Psoas muscle (tissue), 8 donors: ENCODE results near the gene MORN1. TPM values are rescaled to one million over a fixed set of nuclear protein-coding genes. Genes with fewer than 3 reads are reported as not detected.

Experiments
- ATAC-seq, 4 donors: fragments of 200-7000 bp; cut with Tn5 transposase; one replicate each; pipeline ENCODE4 v1.9.1; 2020; ENCODE audit warnings: moderate library complexity in 3 of 4, mild to moderate bottlenecking in 2 of 4
- DNase-seq, 2 donors: peaks; one replicate each; pipeline ENCODE4 v3.0.0-alpha.2; 2020
- H3K27ac ChIP-seq: fragments of 200-600 bp; one replicate; pipeline ENCODE4 v1.8.0; 2022
- H3K27me3 ChIP-seq, 3 donors: fragments of 200-600 bp in 1 of 3; one replicate each; pipeline versions ENCODE4 v1.6.1 to v1.8.0; 2013 to 2022; ENCODE audit warnings: low read length in 2 of 3, mild to moderate bottlenecking in 2 of 3, moderate library complexity in 1 of 3; ENCODE audit not compliant: insufficient read depth in 3 of 3
- H3K36me3 ChIP-seq, 2 donors: fragments of 200-600 bp in 1 of 2; one replicate each; pipeline versions ENCODE4 v1.6.1 to v1.8.0; 2013 to 2022; ENCODE audit warnings: low read depth in 1 of 2, mild to moderate bottlenecking in 1 of 2, moderate library complexity in 1 of 2; ENCODE audit not compliant: insufficient read depth in 1 of 2
- H3K4me1 ChIP-seq: fragments of 200-600 bp; one replicate; pipeline ENCODE4 v1.8.0; 2022
- H3K4me3 ChIP-seq: fragments of 200-600 bp; one replicate; pipeline ENCODE4 v1.8.0; 2022; ENCODE audit warnings: mild to moderate bottlenecking
- H3K9me3 ChIP-seq: fragments of 200-600 bp; one replicate; pipeline ENCODE4 v1.8.0; 2022
- CTCF ChIP-seq: fragments of 200-600 bp; IDR thresholded peaks from one replicate; pipeline ENCODE4 v1.8.0; 2022; ENCODE audit warnings: antibody characterized with exemption
- WGBS, 3 donors: extraction: QIAGEN DNeasy Blood & Tissue Kit; methylation state at CpG; one replicate each; pipeline versions ENCODE4 v1.1.6 to v1.1.7; 2013; 5-methylcytosine and 5-hydroxymethylcytosine counted together
- intact Hi-C, 2 donors: fragments of 100-400 bp; cut with DNase I; formaldehyde crosslinking; loops; one replicate each; pipeline versions ENCODE4 v1.11.0 to v1.14.2; 2022
- polyA plus RNA-seq, 3 donors: library from polyadenylated mRNA; stranded (reverse); fragments of 200-250 nt; gene quantifications; one replicate each; pipeline ENCODE4 v1.2.3, GENCODE V29; 2013
- total RNA-seq, 4 donors: library from RNA; stranded (reverse); fragmentation: NEBNext Ultra II Directional in 2 of 4; extraction: Animal tissue kit (Norgen Biotek cat#: 25700) in 2 of 4; gene quantifications; one replicate each; pipeline versions ENCODE4 v1.2.1 to v1.2.4, GENCODE V29; 2021 to 2023
- donor health status: healthy with polysubstance abuse.
- donor health status: DM: no; HTN: no; CAD: no; lungs with moderate emphysema.
- donor health status: Bipolar disorder and iron deficiency.
- donor health status: healthy.
- donor health status: DM: yes; HTN: yes; CAD: no.
- donor health status: DM: no; HTN: no; CAD: no.
- donor health status: DM: no; HTN: no; CAD: no.
- donor health status: DM: yes; HTN: yes; CAD: no.

MORN1 gene
- total and polyA plus RNA-seq, 7 donors: 1.2 to 7.3 (median 4.2) TPM

GRCh38 chr1:2374252-2375155 is 16.9 kb downstream of the MORN1 start:
- intact Hi-C loops: loop anchor here in 1 of 2 donors (5.0 kb wide), 1 partner anchor 47 kb away; no protein-coding TSS in a partner anchor
- no peaks in the 10 kb centered on the region for H3K4me1 ChIP-seq
- 84 to 87% (median 86%) methylated on average over 17 of the region's 17 CpGs for WGBS, 3 donors
- TF ChIP-seq CTCF: no peak
- H3K4me3 ChIP-seq: no peak overlapping the region
- ATAC-seq (no peak), DNase-seq (peak in 1 of 2 donors; percentile 26)
- H3K9me3 ChIP-seq: no peaks in the 10 kb centered on the region
- no peak overlapping the region for H3K27ac ChIP-seq
- H3K27me3 ChIP-seq: no peaks in the 10 kb centered on the region
- H3K36me3 ChIP-seq: no peaks in the 10 kb centered on the region

GRCh38 chr1:2373551-2374251 is 17.7 kb downstream of the MORN1 start:
- Histone ChIP-seq H3K36me3 (no peaks in the 10 kb centered on the region), H3K9me3 (no peaks in the 10 kb centered on the region), H3K27ac (no peak overlapping the region), H3K27me3 (no peaks in the 10 kb centered on the region), H3K4me1 (no peaks in the 10 kb centered on the region), H3K4me3 (no peak overlapping the region)
- 91% methylated on average over 20 of the region's 20 CpGs for WGBS, 3 donors
- intact Hi-C loops: no loop called here
- ATAC-seq (no peak), DNase-seq (peak in 1 of 2 donors; percentile 28)
- TF ChIP-seq CTCF: no peak

- WGBS, 3 donors: 89 to 93% (median 91%) methylated on average over 32 to 36 of the region's 36 CpGs
- no peak overlapping the region for H3K27ac ChIP-seq
- DNase-seq (peak in 1 of 2 donors; percentile 26), ATAC-seq (no peak)
- H3K4me3 ChIP-seq: no peak overlapping the region
- intact Hi-C loops: no loop called here
- no peaks in the 10 kb centered on the region for H3K27me3 ChIP-seq
- H3K36me3 ChIP-seq: no peaks in the 10 kb centered on the region
- no peak for TF ChIP-seq CTCF
- H3K4me1 ChIP-seq: no peaks in the 10 kb centered on the region
- no peaks in the 10 kb centered on the region for H3K9me3 ChIP-seq
Observed at GRCh38 chr1:2372551-2373490, 18.5 kb downstream of the MORN1 start.

- Histone ChIP-seq H3K4me3 (no peak overlapping the region), H3K27me3 (no peaks in the 10 kb centered on the region), H3K36me3 (no peaks in the 10 kb centered on the region), H3K9me3 (peaks cover 5% of the 10 kb centered on the region), H3K4me1 (no peaks in the 10 kb centered on the region), H3K27ac (no peak overlapping the region)
- no peak for TF ChIP-seq CTCF
- no peak for ATAC-seq
- 91 to 92% (median 91%) methylated on average over 8 of the region's 8 CpGs for WGBS, 3 donors
- intact Hi-C loops: no loop called here
- no peak for DNase-seq
Observed at GRCh38 chr1:2368053-2368744, 23.2 kb downstream of the MORN1 start.
